GM13976 (cell line): ENCODE data around the gene SFXN4.
"Not testable (repeated sequence)": the region's sequence is repeated elsewhere in the genome, so short reads cannot be mapped to it uniquely, and the experiment has no call there.

ENCODE experiments used
- DNase-seq: peaks from one replicate; pipeline ENCODE4 v3.0.0; 2012; ENCODE audit warnings: low spot score
- in situ Hi-C: fragments of 300-500 bp; cut with MboI; formaldehyde crosslinking; loops from one replicate; pipeline ENCODE4 v1.12.0; 2022; ENCODE audit warnings: low sequenced_read_pairs, mixed read lengths, inconsistent platforms; ENCODE audit not compliant: unreplicated experiment
- TF ChIP-seq, protein P1 (sequence below): IDR thresholded peaks from 2 replicates; pipeline ENCODE4 v1.5.1; 2012; ENCODE audit warnings: borderline replicate concordance, mild to moderate bottlenecking; ENCODE audit not compliant: insufficient read depth; ENCODE audit errors: extremely low read depth, missing control alignments, control extremely low read depth

SFXN4 gene

DNA sequence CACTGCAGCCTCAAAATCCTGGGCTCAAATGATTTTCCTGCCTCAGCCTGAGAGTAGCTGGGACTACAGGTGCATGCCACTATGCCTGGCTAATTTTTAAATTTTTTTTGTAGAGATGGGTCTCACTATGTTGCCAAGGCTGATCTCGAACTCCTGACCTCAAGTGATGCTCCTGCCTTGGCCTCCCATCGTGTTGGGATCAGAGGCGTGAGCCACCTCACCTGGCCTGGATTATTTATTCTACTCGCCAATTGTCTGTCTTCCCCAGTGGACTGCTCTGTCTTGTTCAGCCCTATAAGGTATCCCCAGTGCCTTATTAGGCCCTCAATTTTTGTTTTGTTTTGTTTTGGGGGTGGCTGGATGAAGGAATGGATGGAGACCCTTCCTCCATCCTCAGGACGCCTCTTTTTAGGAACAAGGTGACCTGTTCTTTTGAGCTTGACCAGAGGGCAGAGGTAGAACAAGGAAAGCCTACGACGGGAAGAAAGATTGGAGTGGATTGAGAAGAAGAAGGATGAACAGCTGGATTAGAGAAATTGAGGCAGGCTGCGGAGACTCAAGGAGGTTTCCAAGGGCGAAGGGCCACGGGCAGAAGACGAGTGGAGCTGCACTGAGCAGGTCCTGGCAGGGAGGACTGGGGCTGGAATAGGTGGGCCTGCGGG lies 62.1 kb downstream of the SFXN4 start:
- TF ChIP-seq, protein P1, sequence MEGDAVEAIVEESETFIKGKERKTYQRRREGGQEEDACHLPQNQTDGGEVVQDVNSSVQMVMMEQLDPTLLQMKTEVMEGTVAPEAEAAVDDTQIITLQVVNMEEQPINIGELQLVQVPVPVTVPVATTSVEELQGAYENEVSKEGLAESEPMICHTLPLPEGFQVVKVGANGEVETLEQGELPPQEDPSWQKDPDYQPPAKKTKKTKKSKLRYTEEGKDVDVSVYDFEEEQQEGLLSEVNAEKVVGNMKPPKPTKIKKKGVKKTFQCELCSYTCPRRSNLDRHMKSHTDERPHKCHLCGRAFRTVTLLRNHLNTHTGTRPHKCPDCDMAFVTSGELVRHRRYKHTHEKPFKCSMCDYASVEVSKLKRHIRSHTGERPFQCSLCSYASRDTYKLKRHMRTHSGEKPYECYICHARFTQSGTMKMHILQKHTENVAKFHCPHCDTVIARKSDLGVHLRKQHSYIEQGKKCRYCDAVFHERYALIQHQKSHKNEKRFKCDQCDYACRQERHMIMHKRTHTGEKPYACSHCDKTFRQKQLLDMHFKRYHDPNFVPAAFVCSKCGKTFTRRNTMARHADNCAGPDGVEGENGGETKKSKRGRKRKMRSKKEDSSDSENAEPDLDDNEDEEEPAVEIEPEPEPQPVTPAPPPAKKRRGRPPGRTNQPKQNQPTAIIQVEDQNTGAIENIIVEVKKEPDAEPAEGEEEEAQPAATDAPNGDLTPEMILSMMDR: no peak
- no peak for DNase-seq
- in situ Hi-C loops: no loop called here

DNA sequence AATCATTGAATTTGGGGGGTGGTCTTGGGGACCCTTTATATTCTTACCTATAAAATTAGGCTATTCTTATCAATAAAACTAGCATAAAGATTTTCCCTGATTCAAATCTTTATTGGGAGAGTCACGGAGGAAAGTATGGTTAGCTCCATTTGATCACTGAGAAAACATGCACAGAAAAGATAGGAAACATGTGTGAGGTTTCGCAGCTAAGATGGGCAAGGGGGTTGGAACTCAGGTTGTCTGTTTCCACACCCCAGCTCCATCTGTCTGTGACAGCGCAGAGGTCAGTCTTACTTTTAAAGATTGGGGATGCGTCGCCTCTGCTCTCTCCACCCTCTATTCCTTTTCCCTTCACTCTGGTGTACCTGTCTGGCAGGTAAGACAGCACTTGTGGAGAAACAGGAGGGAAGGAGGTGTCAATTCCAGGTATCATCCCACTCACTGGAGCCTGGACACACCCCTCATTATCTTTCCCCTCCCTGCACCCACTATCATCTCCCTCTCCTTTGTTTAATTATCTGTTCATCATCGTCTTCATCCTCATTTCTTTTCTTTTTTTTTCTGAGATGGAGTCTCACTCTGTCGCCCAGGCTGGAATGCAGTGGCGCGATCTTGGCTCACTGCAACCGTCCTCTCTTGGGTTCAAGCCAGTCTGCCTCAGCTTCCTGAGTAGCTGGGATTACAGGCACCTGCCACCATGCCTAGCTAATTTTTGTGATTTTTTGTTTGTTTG lies 64.0 kb downstream of the SFXN4 start:
- no peak for DNase-seq
- in situ Hi-C loops: no loop called here
- TF ChIP-seq, protein P1: no peak

DNA sequence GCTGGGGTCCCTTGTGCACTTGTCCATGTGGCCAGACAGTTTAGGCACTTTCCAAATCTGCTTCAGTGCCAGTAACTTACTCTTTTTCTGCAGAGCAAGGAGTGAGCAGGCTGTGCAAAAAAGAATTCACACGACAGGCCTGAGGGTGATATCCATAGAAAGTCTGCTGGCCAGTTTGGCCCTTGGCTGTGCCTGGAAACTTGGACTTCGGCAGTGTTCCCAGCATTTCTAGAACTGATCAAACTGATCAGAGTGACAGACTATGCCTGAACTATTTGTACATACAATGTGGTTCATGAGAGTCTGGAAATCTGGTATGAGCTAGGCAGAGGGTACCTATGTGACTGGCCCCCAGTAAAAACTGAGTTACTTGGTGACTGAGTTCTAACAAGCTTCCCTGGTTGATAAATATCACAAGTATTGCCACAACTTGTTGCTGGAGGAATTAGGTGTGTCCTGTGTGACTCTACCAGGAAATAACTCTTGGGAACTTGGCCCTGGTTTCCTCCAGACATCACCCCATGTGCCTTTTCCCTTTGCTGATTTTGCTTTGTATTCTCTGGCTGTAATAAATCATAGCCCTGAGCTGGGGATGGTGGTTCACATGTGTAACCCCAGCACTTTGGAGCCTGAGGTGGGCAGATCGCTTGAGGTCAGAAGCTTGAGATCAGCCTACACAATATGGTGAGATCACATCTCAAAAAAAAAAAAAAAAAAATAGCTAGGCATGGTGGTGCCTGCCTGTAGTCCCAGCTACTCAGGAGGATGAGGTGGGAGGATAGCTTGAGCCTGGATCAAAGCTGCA lies 64.9 kb downstream of the SFXN4 start:
- in situ Hi-C loops: no loop called here
- TF ChIP-seq, protein P1: no peak

DNA sequence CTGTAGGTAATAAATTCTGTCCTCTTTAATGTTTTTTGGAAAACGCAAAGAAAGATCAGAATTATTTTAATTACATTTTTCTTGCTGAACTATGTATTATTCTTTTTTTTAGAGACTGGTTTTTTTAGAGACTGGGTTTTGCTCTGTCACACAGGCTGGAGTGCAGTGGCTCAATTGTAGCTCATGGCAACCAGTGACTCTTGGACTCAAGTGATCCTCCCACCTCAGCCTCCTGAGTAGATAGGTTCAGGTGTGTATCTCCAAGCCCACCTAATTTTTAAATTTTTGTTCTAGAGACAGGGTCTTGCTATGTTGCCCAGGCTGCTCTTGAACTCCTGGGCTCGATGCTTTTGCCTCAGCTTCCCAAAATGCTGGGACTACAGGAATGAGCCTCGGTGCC lies 66.9 kb downstream of the SFXN4 start:
- TF ChIP-seq, protein P1: no peak
- in situ Hi-C loops: no loop called here
- no peak for DNase-seq

More for the DNA sequence above, 64.9 kb downstream of the SFXN4 start:
- no peak for DNase-seq

DNA sequence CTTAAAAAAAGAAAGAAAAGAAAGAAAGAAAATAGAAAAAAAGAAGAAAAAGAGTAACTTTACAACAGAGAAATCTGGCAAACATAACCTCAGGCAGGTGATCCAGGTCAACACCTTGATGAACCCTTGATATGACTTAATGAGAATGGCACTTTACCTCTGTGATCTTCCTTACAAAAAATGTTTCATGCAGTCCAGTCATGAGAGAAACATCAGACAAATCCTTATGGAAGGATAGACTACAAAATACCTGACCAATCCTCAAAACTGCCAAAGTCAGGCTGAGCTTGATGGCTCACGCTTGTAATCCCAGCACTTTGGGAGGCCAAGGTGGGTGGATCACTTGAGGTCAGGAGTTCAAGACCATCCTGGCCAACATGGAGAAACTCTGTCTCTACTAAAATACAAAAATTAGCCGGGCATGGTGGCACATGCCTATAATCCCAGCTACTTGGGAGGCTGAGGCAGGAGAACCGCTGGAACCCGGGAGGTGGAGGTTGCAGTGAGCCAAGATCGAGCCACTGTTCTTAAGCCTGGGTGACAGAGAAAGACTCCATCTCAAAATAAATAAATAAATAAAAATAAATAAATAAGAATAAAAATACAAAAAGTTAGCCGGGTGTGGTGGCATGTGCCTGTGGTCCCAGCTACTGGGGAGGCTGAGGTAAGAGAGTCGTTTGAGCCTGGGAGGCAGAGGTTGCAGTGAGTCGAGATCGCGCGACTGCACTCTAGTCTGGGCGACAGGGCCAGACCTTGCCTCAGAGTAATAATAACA lies 68.7 kb downstream of the SFXN4 start:
- in situ Hi-C loops, DNase-seq: not testable (repeated sequence)

DNA sequence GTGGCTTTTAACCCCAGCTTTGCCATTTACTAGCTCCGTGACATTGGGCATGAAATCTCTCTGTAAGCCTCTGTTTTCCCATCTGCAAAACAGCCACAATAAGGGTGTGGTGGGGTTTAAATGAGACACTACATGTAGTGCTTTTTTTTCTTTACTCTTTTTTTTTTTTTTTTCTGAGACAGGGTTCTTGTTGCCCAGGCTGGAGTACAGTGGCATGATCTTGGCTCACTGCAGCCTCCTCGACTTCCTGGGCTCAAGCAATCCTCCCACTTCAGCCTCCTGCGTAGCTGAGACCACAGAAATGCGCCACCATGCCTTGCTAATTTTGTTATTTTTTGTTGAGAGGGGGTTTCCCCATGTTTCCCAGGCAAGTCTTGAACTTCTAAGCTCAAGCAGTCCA lies 69.9 kb downstream of the SFXN4 start:
- in situ Hi-C loops: no loop called here

More for the DNA sequence above, 69.9 kb downstream of the SFXN4 start:
- TF ChIP-seq, protein P1: no peak
- DNase-seq: no peak
